H9 (cell line): ENCODE measurements around the gene SERTAD2. TPM values are rescaled to one million over a fixed set of nuclear protein-coding genes. Genes with fewer than 3 reads are reported as not detected.

Experiments used
- DNase-seq: peaks from one replicate; pipeline ENCODE4 v3.0.0-alpha.2; 2017
- H2AFZ ChIP-seq: one replicate; pipeline ENCODE4 v1.6.1; 2013; ENCODE audit warnings: mild to moderate bottlenecking, low read length, control low read depth, moderate library complexity
- H2AK5ac ChIP-seq: 2 replicates; pipeline ENCODE4 v1.6.1; 2013; ENCODE audit warnings: low read length, control low read depth, mixed read lengths; ENCODE audit not compliant: insufficient read length
- H2BK120ac ChIP-seq: one replicate; pipeline ENCODE4 v1.6.1; 2013; ENCODE audit warnings: low read depth, mild to moderate bottlenecking, low read length, control low read depth, inconsistent platforms; ENCODE audit not compliant: poor library complexity, severe bottlenecking
- H2BK12ac ChIP-seq: 2 replicates; pipeline ENCODE4 v1.6.1; 2013; ENCODE audit warnings: low read length, control low read depth, mixed read lengths, low read depth; ENCODE audit not compliant: insufficient read length
- H2BK15ac ChIP-seq: 2 replicates; pipeline ENCODE4 v1.6.1; 2013; ENCODE audit warnings: low read depth, low read length, control low read depth
- H2BK20ac ChIP-seq: one replicate; pipeline ENCODE4 v1.6.1; 2013; ENCODE audit warnings: low read depth, mild to moderate bottlenecking, low read length, control low read depth, inconsistent platforms; ENCODE audit not compliant: poor library complexity, severe bottlenecking
- H2BK5ac ChIP-seq: 2 replicates; pipeline ENCODE4 v1.6.1; 2013; ENCODE audit warnings: low read length, control low read depth, mixed read lengths; ENCODE audit not compliant: insufficient read length
- H3K14ac ChIP-seq: 2 replicates; pipeline ENCODE4 v1.6.1; 2013; ENCODE audit warnings: low read length, control low read depth; ENCODE audit not compliant: insufficient read depth
- H3K18ac ChIP-seq: 2 replicates; pipeline ENCODE4 v1.6.1; 2013; ENCODE audit warnings: low read depth, mild to moderate bottlenecking, mixed read lengths, low read length, control low read depth; ENCODE audit not compliant: insufficient read length
- H3K23ac ChIP-seq: 2 replicates; pipeline ENCODE4 v1.6.1; 2013; ENCODE audit warnings: low read length, control low read depth, mixed read lengths, low read depth; ENCODE audit not compliant: insufficient read length
- H3K23me2 ChIP-seq: 2 replicates; pipeline ENCODE4 v1.6.1; 2013; ENCODE audit warnings: low read depth, mild to moderate bottlenecking, mixed read lengths, low read length, control low read depth; ENCODE audit not compliant: insufficient read length, poor library complexity, severe bottlenecking
- H3K27ac ChIP-seq: 2 replicates; pipeline ENCODE4 v1.5.1; 2013; ENCODE audit warnings: low read length, control low read depth, mixed read lengths, low read depth; ENCODE audit not compliant: insufficient read length
- H3K27me3 ChIP-seq: 2 replicates; pipeline ENCODE4 v1.6.1; 2013; ENCODE audit warnings: low read length, control low read depth, inconsistent platforms; ENCODE audit not compliant: insufficient read depth
- H3K4ac ChIP-seq: 2 replicates; pipeline ENCODE4 v1.6.1; 2013; ENCODE audit warnings: low read depth, mild to moderate bottlenecking, control low read depth, inconsistent platforms, low read length, moderate library complexity
- H3K4me1 ChIP-seq: 2 replicates; pipeline ENCODE4 v1.6.1; 2013; ENCODE audit warnings: low read length, control low read depth, inconsistent platforms; ENCODE audit not compliant: insufficient read depth
- H3K4me2 ChIP-seq: 2 replicates; pipeline ENCODE4 v1.6.1; 2013; ENCODE audit warnings: low read length, control low read depth, mixed read lengths; ENCODE audit not compliant: insufficient read length, insufficient read depth
- H3K56ac ChIP-seq: 2 replicates; pipeline ENCODE4 v1.6.1; 2013; ENCODE audit warnings: low read depth, mild to moderate bottlenecking, mixed read lengths, low read length, control low read depth; ENCODE audit not compliant: insufficient read length
- H3K79me1 ChIP-seq: 2 replicates; pipeline ENCODE4 v1.6.1; 2013; ENCODE audit warnings: low read depth, mild to moderate bottlenecking, moderate library complexity, low read length, control low read depth, inconsistent platforms; ENCODE audit not compliant: insufficient read depth, poor library complexity, severe bottlenecking
- H3K79me2 ChIP-seq: 2 replicates; pipeline ENCODE4 v1.6.1; 2013; ENCODE audit warnings: low read length, control low read depth, inconsistent platforms; ENCODE audit not compliant: insufficient read depth
- H3K9ac ChIP-seq: 2 replicates; pipeline ENCODE4 v1.6.1; 2013; ENCODE audit warnings: low read length, control low read depth, mixed read lengths; ENCODE audit not compliant: insufficient read length; ENCODE audit errors: extremely low read depth
- H3K9me3 ChIP-seq: one replicate; pipeline ENCODE4 v1.6.1; 2013; ENCODE audit warnings: low read depth, low read length, inconsistent platforms; ENCODE audit not compliant: control insufficient read depth
- H3T11ph ChIP-seq: one replicate; pipeline ENCODE4 v1.6.1; 2013; ENCODE audit warnings: mild to moderate bottlenecking, low read length, control low read depth, inconsistent platforms
- H4K20me1 ChIP-seq: one replicate; pipeline ENCODE4 v1.6.1; 2013; ENCODE audit not compliant: control insufficient read depth, insufficient read length, insufficient read depth
- H4K5ac ChIP-seq: 2 replicates; pipeline ENCODE4 v1.6.1; 2013; ENCODE audit warnings: low read depth, mild to moderate bottlenecking, mixed read lengths, low read length, control low read depth; ENCODE audit not compliant: insufficient read length
- H4K8ac ChIP-seq: replicated peaks from 2 replicates; pipeline ENCODE4 v1.6.1; 2013; ENCODE audit warnings: low read length, control low read depth, mixed read lengths, low read depth; ENCODE audit not compliant: insufficient read length
- H4K91ac ChIP-seq: 2 replicates; pipeline ENCODE4 v1.6.1; 2013; ENCODE audit warnings: low read depth, mild to moderate bottlenecking, moderate library complexity, mixed read lengths, low read length, control low read depth; ENCODE audit not compliant: insufficient read length
- H3K27ac Mint-ChIP-seq, 3 experiments: 2 replicates in 2 of 3; 3 replicates in 1 of 3; pipeline ENCODE4 v1.8.0; 2020 to 2021; ENCODE audit warnings: mixed read lengths in 3 of 3, mild to moderate bottlenecking in 1 of 3, moderate library complexity in 1 of 3
- H3K27me3 Mint-ChIP-seq: 2 replicates; pipeline ENCODE4 v1.8.0; 2021; ENCODE audit warnings: low read depth, mild to moderate bottlenecking, moderate library complexity, mixed read lengths
- H3K36me3 Mint-ChIP-seq, 3 experiments: 2 replicates in 2 of 3; 3 replicates in 1 of 3; pipeline ENCODE4 v1.8.0; 2020 to 2021; ENCODE audit warnings: low read depth in 3 of 3, mixed read lengths in 3 of 3; ENCODE audit not compliant: insufficient read depth in 1 of 3
- H3K4me1 Mint-ChIP-seq, 2 experiments: 2 replicates each; pipeline ENCODE4 v1.8.0; 2020; ENCODE audit warnings: mixed read lengths in 2 of 2
- H3K4me3 Mint-ChIP-seq, 2 experiments: 2 replicates in 1 of 2; 3 replicates in 1 of 2; pipeline ENCODE4 v1.8.0; 2020 to 2021; ENCODE audit warnings: mild to moderate bottlenecking in 2 of 2, mixed read lengths in 2 of 2, moderate library complexity in 1 of 2
- H3K9me3 Mint-ChIP-seq, 2 experiments: 2 replicates in 1 of 2; 3 replicates in 1 of 2; pipeline ENCODE4 v1.8.0; 2020; ENCODE audit warnings: mild to moderate bottlenecking in 2 of 2, mixed read lengths in 2 of 2, moderate library complexity in 1 of 2
- CTCF ChIP-seq: fragments of 200-600 bp; sonication (generic); conservative IDR thresholded peaks from 3 replicates; pipeline ENCODE4 v1.8.0; 2021; ENCODE audit warnings: antibody characterized with exemption, mild to moderate bottlenecking
- WGBS: extraction: QIAGEN DNeasy Blood & Tissue Kit; methylation state at CpG from one replicate; pipeline ENCODE4 v1.1.7; 2013; ENCODE audit warnings: missing lambda C conversion rate, low lambda C conversion rate, mixed read lengths; ENCODE audit not compliant: insufficient read length; ENCODE audit errors: extremely low coverage; 5-methylcytosine and 5-hydroxymethylcytosine counted together
- total RNA-seq: library from RNA; stranded (reverse); gene quantifications from 2 replicates; pipeline ENCODE4 v1.2.1, GENCODE V29; 2021

Gene SERTAD2
- total RNA-seq, 1 experiment from 2014 or later = 3.5 TPM

GRCh38 chr2:64629329-64629781 is 24.4 kb downstream of the SERTAD2 start:
- Histone ChIP-seq H2AFZ (no peak overlapping the region), H3K27ac (no peak overlapping the region), H3K56ac (no peak overlapping the region), H3T11ph (no peak overlapping the region), H3K79me2 (no peaks in the 10 kb centered on the region), H3K4me2 (no peak overlapping the region), H2BK120ac (no peak overlapping the region), H4K5ac (no peak overlapping the region), H4K8ac (no peak overlapping the region), H2AK5ac (no peak overlapping the region), H2BK5ac (no peak overlapping the region), H3K27me3 (no peaks in the 10 kb centered on the region), H3K14ac (no peak overlapping the region), H3K9ac (no peak overlapping the region), H2BK12ac (no peak overlapping the region), H3K23me2 (no peaks in the 10 kb centered on the region), H3K9me3 (no peaks in the 10 kb centered on the region), H4K20me1 (no peaks in the 10 kb centered on the region), H2BK15ac (no peak overlapping the region), H4K91ac (no peak overlapping the region), H3K4ac (no peak overlapping the region), H3K23ac (no peak overlapping the region), H3K79me1 (no peaks in the 10 kb centered on the region), H2BK20ac (no peak overlapping the region), H3K18ac (no peak overlapping the region), H3K4me1 (no peaks in the 10 kb centered on the region)
- H3K27ac Mint-ChIP-seq = no peak overlapping the region
- H3K36me3 Mint-ChIP-seq = peaks cover 0 to 8% (median 0%) of the 10 kb centered on the region in 3 experiments; a peak in 5 of 7 replicates
- no CpG with 5 or more reads among the region's 10 CpGs for WGBS
- no peaks in the 10 kb centered on the region for H3K9me3 Mint-ChIP-seq
- H3K4me1 Mint-ChIP-seq = peaks cover 27 to 43% of the 10 kb centered on the region in 2 experiments
- peaks cover 3% of the 10 kb centered on the region for H3K27me3 Mint-ChIP-seq
- no peak for TF ChIP-seq CTCF
- DNase-seq = no peak
- H3K4me3 Mint-ChIP-seq = no peak overlapping the region; a peak in 1 of 5 replicates
